ENCODE measurements around the gene CPEB3. TPM values are rescaled to one million over a fixed set of nuclear protein-coding genes. Genes with fewer than 3 reads are reported as not detected.

The CPEB3 gene
- total RNA-seq, 1 donor from 2014 or later = 13.6 TPM

GRCh38 chr10:92111336-92111939 is 179.4 kb downstream of the CPEB3 start:
- Histone ChIP-seq H3K27me3 (ENCODE audit: low read depth) (no peaks in the 10 kb centered on the region), H3K4me1 (peaks cover 76% of the 10 kb centered on the region), H3K27ac (replicated peaks) (no peak overlapping the region), H3K4me3 (no peak overlapping the region), H3K36me3 (peaks cover 9% of the 10 kb centered on the region), H3K9me3 (replicated peaks) (no peaks in the 10 kb centered on the region)
- DNase-seq = no peak
- no peak for TF ChIP-seq CTCF (IDR thresholded peaks at IDR 0.05; ENCODE audit: borderline replicate concordance)
- intact Hi-C loops (cut with micrococcal nuclease) = no loop called here

- Histone ChIP-seq H3K27ac (replicated peaks) (peak overlapping the region; percentile 23), H3K36me3 (peaks cover 9% of the 10 kb centered on the region), H3K27me3 (ENCODE audit: low read depth) (no peaks in the 10 kb centered on the region), H3K9me3 (replicated peaks) (no peaks in the 10 kb centered on the region), H3K4me3 (no peak overlapping the region), H3K4me1 (peaks cover 76% of the 10 kb centered on the region)
- DNase-seq = no peak
- TF ChIP-seq CTCF (IDR thresholded peaks at IDR 0.05; ENCODE audit: borderline replicate concordance) = no peak
- intact Hi-C loops (cut with micrococcal nuclease) = no loop called here
Observed at GRCh38 chr10:92110039-92110794, 180.7 kb downstream of the CPEB3 start.

GRCh38 chr10:92108747-92109146 is 182.1 kb downstream of the CPEB3 start:
- Histone ChIP-seq H3K27ac (replicated peaks) (peak overlapping the region; percentile 32), H3K4me1 (peaks cover 74% of the 10 kb centered on the region), H3K4me3 (no peak overlapping the region), H3K36me3 (peaks cover 9% of the 10 kb centered on the region), H3K9me3 (replicated peaks) (no peaks in the 10 kb centered on the region), H3K27me3 (ENCODE audit: low read depth) (no peaks in the 10 kb centered on the region)
- DNase-seq = no peak
- no peak for TF ChIP-seq CTCF (IDR thresholded peaks at IDR 0.05; ENCODE audit: borderline replicate concordance)
- intact Hi-C loops (cut with micrococcal nuclease) = no loop called here

GRCh38 chr10:92108120-92108519 is 182.8 kb downstream of the CPEB3 start:
- Histone ChIP-seq H3K27ac (replicated peaks) (no peak overlapping the region), H3K4me1 (peaks cover 73% of the 10 kb centered on the region), H3K9me3 (replicated peaks) (no peaks in the 10 kb centered on the region), H3K4me3 (no peak overlapping the region), H3K36me3 (peaks cover 9% of the 10 kb centered on the region), H3K27me3 (ENCODE audit: low read depth) (no peaks in the 10 kb centered on the region)
- DNase-seq = no peak
- intact Hi-C loops (cut with micrococcal nuclease) = no loop called here
- TF ChIP-seq CTCF (IDR thresholded peaks at IDR 0.05; ENCODE audit: borderline replicate concordance) = no peak

- intact Hi-C loops (cut with micrococcal nuclease) = no loop called here
- H3K4me1 ChIP-seq = peaks cover 53% of the 10 kb centered on the region
- H3K27ac ChIP-seq (replicated peaks) = no peak overlapping the region
Observed at GRCh38 chr10:92103376-92104090, 187.3 kb downstream of the CPEB3 start.

More at GRCh38 chr10:92103376-92104090, 187.3 kb downstream of the CPEB3 start:
- Histone ChIP-seq H3K4me3 (no peak overlapping the region), H3K36me3 (no peaks in the 10 kb centered on the region), H3K9me3 (replicated peaks) (no peaks in the 10 kb centered on the region), H3K27me3 (ENCODE audit: low read depth) (no peaks in the 10 kb centered on the region)
- DNase-seq = no peak
- TF ChIP-seq CTCF (IDR thresholded peaks at IDR 0.05; ENCODE audit: borderline replicate concordance) = no peak

All from left ventricle myocardium inferior (tissue), 1 donor.